Measurements from ENCODE around the gene MRPS18A. TPM values are rescaled to one million over a fixed set of nuclear protein-coding genes. Genes with fewer than 3 reads are reported as not detected.
A peak's percentile ranks its signal among the peaks of the same experiment; 100 is the strongest.
"Not testable (repeated sequence)": the region's sequence is repeated elsewhere in the genome, so short reads cannot be mapped to it uniquely, and the experiment has no call there.

MRPS18A gene
- total RNA-seq, 1 donor from 2014 or later = 41.8 TPM

GRCh38 chr6:43639984-43640800 is 47.4 kb downstream of the MRPS18A start:
- H3K36me3 ChIP-seq = peaks cover 57% of the 10 kb centered on the region
- no peak overlapping the region for H3K4me3 ChIP-seq
- TF ChIP-seq, protein P1, sequence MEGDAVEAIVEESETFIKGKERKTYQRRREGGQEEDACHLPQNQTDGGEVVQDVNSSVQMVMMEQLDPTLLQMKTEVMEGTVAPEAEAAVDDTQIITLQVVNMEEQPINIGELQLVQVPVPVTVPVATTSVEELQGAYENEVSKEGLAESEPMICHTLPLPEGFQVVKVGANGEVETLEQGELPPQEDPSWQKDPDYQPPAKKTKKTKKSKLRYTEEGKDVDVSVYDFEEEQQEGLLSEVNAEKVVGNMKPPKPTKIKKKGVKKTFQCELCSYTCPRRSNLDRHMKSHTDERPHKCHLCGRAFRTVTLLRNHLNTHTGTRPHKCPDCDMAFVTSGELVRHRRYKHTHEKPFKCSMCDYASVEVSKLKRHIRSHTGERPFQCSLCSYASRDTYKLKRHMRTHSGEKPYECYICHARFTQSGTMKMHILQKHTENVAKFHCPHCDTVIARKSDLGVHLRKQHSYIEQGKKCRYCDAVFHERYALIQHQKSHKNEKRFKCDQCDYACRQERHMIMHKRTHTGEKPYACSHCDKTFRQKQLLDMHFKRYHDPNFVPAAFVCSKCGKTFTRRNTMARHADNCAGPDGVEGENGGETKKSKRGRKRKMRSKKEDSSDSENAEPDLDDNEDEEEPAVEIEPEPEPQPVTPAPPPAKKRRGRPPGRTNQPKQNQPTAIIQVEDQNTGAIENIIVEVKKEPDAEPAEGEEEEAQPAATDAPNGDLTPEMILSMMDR (IDR thresholded peaks at IDR 0.05; ENCODE audit: borderline replicate concordance) = no peak
- no peak for DNase-seq
- H3K4me1 ChIP-seq = peaks cover 67% of the 10 kb centered on the region
- no peaks in the 10 kb centered on the region for H3K27me3 ChIP-seq (ENCODE audit: low read depth)
- H3K9me3 ChIP-seq (replicated peaks) = no peaks in the 10 kb centered on the region
- intact Hi-C loops (cut with micrococcal nuclease) = no loop called here
- no peak overlapping the region for H3K27ac ChIP-seq (replicated peaks)

DNA sequence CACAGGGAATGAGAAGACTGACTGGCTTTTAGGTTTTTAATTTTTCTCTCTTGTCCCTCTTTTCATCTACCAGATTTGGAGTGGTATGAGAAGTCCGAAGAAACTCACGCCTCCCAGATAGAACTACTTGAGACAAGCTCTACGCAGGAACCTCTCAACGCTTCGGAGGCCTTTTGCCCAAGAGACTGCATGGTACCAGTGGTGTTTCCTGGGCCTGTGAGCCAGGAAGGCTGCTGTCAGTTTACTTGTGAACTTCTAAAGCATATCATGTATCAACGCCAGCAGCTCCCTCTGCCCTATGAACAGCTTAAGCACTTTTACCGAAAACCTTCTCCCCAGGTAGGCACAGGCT is 51.3 kb downstream of the MRPS18A start:
- intact Hi-C loops (cut with micrococcal nuclease) = no loop called here
- peaks cover 61% of the 10 kb centered on the region for H3K4me1 ChIP-seq
- H3K27ac ChIP-seq (replicated peaks) = peak overlapping the region; percentile 93

DNA sequence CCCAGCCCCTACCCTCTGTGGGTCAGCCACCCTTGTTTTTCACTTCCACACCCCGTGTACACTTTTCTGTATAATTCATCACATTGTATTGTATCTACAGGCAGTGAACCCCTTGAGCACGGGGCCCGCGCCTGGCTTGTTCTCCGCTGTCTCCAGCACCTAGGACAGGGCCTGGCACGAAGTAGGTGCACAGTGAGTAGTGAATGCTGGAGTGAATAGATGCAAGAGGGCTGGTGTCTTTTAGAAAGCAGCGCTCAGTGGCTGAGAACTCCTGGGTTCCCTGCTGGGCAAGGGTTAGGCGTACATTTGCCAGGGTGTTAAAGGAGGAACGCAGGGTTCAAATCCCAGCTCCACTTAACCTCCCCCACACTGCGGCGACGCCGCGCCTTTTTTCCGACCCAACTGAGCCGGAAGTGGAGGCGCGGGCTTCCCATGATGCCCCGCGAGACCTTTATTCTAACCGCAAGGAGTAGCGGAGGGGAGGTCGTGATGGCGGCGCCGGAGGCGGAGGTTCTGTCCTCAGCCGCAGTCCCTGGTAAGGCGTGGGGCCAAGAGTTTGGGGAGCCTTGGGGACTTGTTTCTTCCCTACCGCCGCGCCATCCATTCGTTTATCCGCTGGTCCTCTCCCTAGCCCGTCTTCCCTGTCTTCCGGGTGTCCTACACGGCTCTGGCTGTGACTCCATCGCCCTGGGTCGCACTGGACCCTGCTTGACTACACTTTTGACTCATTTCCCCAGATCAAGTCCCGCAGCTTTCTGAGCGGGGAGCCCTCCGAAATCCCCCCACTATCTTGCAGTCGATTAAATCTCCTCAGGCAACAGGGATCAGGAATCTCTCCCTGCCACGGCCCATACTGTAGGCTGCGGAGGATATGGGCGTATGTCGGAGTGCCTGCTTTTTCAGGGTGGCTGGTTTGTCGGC is 51.9 kb downstream of the MRPS18A start, which contains the start of gene MAD2L1BP:
MAD2L1BP (plus strand) TSS at position 454 of the 921 bp plus-strand sequence; CDS start at position 490, 36 bp downstream.
- intact Hi-C loops (cut with micrococcal nuclease) = no loop called here
- peaks cover 61% of the 10 kb centered on the region for H3K4me1 ChIP-seq
- peaks cover 37% of the 10 kb centered on the region for H3K36me3 ChIP-seq
- peak within 1 kb of the TSS; percentile 82 for H3K4me3 ChIP-seq
- peak within 1 kb of the TSS; percentile 93 for H3K27ac ChIP-seq (replicated peaks)
- no peaks in the 10 kb centered on the region for H3K9me3 ChIP-seq (replicated peaks)
- DNase-seq = peak; percentile 86
- H3K27me3 ChIP-seq (ENCODE audit: low read depth) = no peaks in the 10 kb centered on the region
- TF ChIP-seq, protein P1 (IDR thresholded peaks at IDR 0.05; ENCODE audit: borderline replicate concordance) = no peak

More for the DNA sequence above, 51.3 kb downstream of the MRPS18A start:
- Histone ChIP-seq H3K36me3 (peaks cover 43% of the 10 kb centered on the region), H3K4me3 (peak overlapping the region; percentile 82), H3K27me3 (ENCODE audit: low read depth) (no peaks in the 10 kb centered on the region), H3K9me3 (replicated peaks) (no peaks in the 10 kb centered on the region)
- DNase-seq = no peak
- TF ChIP-seq, protein P1 (IDR thresholded peaks at IDR 0.05; ENCODE audit: borderline replicate concordance) = no peak

DNA sequence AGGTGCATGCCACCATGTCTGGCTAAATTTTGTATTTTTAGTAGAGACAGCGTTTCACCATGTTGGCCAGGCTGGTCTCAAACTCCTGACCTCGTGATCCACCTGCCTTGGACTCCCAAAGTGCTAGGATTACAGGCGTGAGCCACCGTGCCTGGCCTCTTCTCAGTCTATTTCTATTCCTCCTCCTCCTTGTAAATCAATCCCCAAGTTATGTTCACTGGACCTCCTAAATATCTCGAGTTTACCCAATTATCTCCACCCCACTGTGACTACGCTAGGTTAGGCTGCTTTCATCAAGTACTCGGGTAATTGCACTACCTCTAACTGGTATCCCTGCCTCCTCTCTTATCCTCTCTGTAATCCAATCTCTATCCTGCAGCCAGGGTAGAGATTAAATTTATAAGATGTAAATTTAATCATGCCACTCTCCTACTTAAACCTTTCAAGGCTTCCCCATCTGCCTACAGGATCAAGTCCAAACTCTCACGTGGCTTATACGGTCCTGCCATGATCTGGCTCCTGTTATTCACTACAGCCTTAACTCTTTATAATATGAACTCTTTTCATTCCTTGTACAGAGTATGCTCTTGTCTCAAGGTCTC is 52.8 kb downstream of the MRPS18A start:
- TF ChIP-seq, protein P1 (IDR thresholded peaks at IDR 0.05; ENCODE audit: borderline replicate concordance) = no peak
- intact Hi-C loops (cut with micrococcal nuclease) = no loop called here
- DNase-seq = no peak
- Histone ChIP-seq H3K4me3 (no peak overlapping the region), H3K4me1 (peaks cover 61% of the 10 kb centered on the region), H3K27me3 (ENCODE audit: low read depth) (no peaks in the 10 kb centered on the region), H3K9me3 (replicated peaks) (no peaks in the 10 kb centered on the region), H3K36me3 (peaks cover 29% of the 10 kb centered on the region), H3K27ac (replicated peaks) (peak overlapping the region; percentile 93)

DNA sequence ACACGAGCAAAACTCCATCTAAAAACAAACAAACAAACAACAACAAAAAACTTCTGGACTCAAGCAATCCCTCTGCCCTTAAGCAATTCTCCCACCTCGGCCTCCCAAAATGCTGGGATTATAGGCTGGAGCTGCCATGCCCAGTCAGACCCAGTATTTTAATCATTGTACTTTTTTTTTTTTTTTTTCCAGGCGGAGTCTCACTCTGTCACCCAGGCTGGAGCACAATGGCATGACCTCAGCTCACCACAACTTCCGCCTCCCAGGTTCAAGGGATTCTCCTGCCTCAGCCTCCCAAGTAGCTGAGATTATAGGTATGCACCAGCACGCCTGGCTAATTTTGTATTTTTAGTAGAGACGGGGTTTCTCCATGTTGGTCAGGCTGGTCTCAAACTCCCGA is 54.6 kb downstream of the MRPS18A start:
- DNase-seq; H3K9me3 ChIP-seq (replicated peaks); H3K4me3 ChIP-seq; H3K27me3 ChIP-seq (ENCODE audit: low read depth); intact Hi-C loops (cut with micrococcal nuclease); H3K27ac ChIP-seq (replicated peaks): not testable (repeated sequence)
- Histone ChIP-seq H3K36me3 (peaks cover 13% of the 10 kb centered on the region), H3K4me1 (peaks cover 58% of the 10 kb centered on the region)

Data from left ventricle myocardium inferior (tissue), 1 donor.